ENCODE results near the gene CCDC40.

Gene CCDC40

DNA sequence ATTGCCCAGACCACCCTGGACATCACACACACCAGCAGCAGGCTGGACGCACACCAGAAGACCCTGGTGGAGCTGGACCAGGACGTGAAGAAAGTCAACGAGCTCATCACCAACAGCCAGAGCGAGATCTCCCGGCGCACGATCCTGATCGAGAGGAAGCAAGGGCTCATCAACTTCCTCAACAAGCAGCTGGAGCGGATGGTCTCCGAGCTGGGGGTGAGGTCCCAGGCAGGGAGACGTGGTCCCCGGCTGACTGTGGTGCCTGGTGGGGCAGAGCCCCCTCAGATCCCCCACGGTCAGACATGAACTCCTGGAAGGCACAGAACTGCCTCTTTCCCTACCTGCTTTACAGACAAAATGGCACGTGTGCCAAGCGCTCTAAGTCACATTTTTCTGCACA is 48.3 kb downstream of the CCDC40 start:
- Histone ChIP-seq H3K9ac (no peak overlapping the region), H3K4me2 (no peak overlapping the region), H3K4me3 (IDR thresholded peaks at IDR 0.05; ENCODE audit: insufficient read depth, low read depth, low read length) (no peak overlapping the region), H3K27ac (no peak overlapping the region), H3K36me3 (ENCODE audit: insufficient read depth) (no peaks in the 10 kb centered on the region), H3K79me2 (ENCODE audit: insufficient read depth, low read depth) (no peaks in the 10 kb centered on the region), H4K20me1 (ENCODE audit: insufficient read depth) (no peaks in the 10 kb centered on the region), H3K27me3 (ENCODE audit: insufficient read depth, low read depth) (peaks cover 56% of the 10 kb centered on the region), H3K4me1 (ENCODE audit: low read depth, poor library complexity, severe bottlenecking) (no peaks in the 10 kb centered on the region), H2AFZ (ENCODE audit: low read depth) (no peak overlapping the region)
- TF ChIP-seq, protein P1, sequence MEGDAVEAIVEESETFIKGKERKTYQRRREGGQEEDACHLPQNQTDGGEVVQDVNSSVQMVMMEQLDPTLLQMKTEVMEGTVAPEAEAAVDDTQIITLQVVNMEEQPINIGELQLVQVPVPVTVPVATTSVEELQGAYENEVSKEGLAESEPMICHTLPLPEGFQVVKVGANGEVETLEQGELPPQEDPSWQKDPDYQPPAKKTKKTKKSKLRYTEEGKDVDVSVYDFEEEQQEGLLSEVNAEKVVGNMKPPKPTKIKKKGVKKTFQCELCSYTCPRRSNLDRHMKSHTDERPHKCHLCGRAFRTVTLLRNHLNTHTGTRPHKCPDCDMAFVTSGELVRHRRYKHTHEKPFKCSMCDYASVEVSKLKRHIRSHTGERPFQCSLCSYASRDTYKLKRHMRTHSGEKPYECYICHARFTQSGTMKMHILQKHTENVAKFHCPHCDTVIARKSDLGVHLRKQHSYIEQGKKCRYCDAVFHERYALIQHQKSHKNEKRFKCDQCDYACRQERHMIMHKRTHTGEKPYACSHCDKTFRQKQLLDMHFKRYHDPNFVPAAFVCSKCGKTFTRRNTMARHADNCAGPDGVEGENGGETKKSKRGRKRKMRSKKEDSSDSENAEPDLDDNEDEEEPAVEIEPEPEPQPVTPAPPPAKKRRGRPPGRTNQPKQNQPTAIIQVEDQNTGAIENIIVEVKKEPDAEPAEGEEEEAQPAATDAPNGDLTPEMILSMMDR (conservative IDR thresholded peaks at IDR 0.05; ENCODE audit: low read depth, low read length) = no peak

DNA sequence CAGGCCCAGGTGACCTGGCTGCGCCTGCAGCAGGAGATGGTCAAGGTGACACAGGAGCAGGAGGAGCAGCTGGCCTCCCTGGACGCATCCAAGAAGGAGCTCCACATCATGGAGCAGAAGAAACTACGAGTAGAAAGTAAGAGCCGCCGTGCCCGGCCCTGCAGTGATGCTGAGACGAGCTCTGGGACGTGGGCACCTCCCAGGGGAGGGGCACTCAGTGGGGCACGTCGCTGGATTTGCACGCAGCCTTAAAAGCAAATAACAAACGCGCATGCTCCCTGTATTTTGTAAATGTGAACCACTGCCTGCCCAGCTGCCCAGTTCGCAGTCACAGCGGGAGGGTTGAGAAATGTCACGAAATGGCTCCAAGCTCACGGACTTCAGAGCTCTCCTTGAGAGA is 49.6 kb downstream of the CCDC40 start:
- Histone ChIP-seq H2AFZ (ENCODE audit: low read depth) (no peak overlapping the region), H3K79me2 (ENCODE audit: insufficient read depth, low read depth) (no peaks in the 10 kb centered on the region), H3K4me2 (no peak overlapping the region), H3K36me3 (ENCODE audit: insufficient read depth) (no peaks in the 10 kb centered on the region), H3K9ac (no peak overlapping the region), H3K27me3 (ENCODE audit: insufficient read depth, low read depth) (peaks cover 64% of the 10 kb centered on the region), H4K20me1 (ENCODE audit: insufficient read depth) (no peaks in the 10 kb centered on the region), H3K4me3 (IDR thresholded peaks at IDR 0.05; ENCODE audit: insufficient read depth, low read depth, low read length) (no peak overlapping the region), H3K27ac (no peak overlapping the region), H3K4me1 (ENCODE audit: low read depth, poor library complexity, severe bottlenecking) (no peaks in the 10 kb centered on the region)
- TF ChIP-seq, protein P1 (conservative IDR thresholded peaks at IDR 0.05; ENCODE audit: low read depth, low read length) = no peak

DNA sequence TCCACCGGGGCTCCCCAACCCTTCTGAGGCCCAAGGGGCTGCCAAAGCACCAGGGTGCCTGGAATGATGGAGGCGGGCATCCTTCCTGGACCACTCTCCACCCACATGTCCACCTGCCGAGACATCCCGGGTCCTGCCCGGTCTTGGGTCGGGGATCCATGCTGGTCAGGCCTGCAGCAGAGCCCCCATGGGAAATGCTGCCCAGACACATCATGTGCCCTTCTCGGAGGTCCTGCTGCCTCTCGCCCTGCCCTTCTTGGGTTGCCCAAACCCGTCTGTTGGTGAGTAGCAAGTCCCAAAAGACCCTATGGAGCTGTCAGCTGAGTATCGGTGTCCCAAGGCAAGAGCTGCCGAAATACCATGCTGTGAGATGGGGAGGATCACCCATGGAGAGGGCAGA is 50.2 kb downstream of the CCDC40 start:
- H3K4me2 ChIP-seq = no peak overlapping the region
- H3K27me3 ChIP-seq (ENCODE audit: insufficient read depth, low read depth) = peaks cover 64% of the 10 kb centered on the region
- no peak overlapping the region for H3K9ac ChIP-seq
- H3K27ac ChIP-seq = no peak overlapping the region
- H3K4me1 ChIP-seq (ENCODE audit: low read depth, poor library complexity, severe bottlenecking) = no peaks in the 10 kb centered on the region
- no peaks in the 10 kb centered on the region for H3K36me3 ChIP-seq (ENCODE audit: insufficient read depth)
- TF ChIP-seq, protein P1 (conservative IDR thresholded peaks at IDR 0.05; ENCODE audit: low read depth, low read length) = no peak
- H3K4me3 ChIP-seq (IDR thresholded peaks at IDR 0.05; ENCODE audit: insufficient read depth, low read depth, low read length) = no peak overlapping the region
- no peak overlapping the region for H2AFZ ChIP-seq (ENCODE audit: low read depth)
- no peaks in the 10 kb centered on the region for H3K79me2 ChIP-seq (ENCODE audit: insufficient read depth, low read depth)
- H4K20me1 ChIP-seq (ENCODE audit: insufficient read depth) = no peaks in the 10 kb centered on the region

DNA sequence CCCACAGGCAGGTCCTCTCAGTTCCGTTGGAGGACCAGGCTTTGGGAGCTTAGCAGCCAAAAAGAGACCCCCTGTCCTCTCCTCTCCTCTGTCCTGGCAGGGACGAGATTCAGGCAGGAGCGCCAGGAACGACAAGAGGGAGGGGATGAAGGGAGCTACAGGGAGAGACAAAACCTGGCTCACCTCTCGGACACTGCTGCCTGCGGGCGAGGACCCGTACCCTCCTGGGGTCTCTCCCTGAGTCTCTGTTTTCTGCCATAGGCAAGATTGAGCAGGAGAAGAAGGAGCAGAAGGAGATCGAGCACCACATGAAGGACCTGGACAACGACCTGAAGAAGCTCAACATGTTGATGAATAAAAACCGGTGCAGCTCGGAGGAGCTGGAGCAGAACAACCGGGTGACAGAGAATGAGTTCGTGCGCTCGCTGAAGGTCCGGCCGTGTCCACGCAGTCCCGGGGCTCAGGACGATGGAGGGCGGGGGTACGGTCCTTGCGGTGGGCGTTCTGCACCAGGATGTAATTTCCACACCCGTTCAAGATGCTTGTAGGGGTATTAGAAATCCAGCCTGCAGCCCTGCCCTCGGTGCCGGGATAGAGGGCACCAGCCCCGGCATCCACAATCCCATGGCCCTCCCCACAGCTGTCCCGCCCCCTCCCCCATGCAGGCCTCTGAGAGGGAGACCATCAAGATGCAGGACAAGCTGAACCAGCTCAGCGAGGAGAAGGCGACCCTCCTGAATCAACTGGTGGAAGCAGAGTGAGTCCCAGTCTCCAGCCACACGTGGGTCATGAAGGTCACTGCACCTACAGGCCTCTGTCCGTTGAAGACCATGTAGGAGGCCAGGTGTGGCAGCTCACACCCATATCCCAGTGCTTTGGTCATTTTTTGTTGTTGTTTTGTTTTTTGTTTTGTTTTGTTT is 51.2 kb downstream of the CCDC40 start:
- no peaks in the 10 kb centered on the region for H3K4me1 ChIP-seq (ENCODE audit: low read depth, poor library complexity, severe bottlenecking)
- TF ChIP-seq, protein P1 (conservative IDR thresholded peaks at IDR 0.05; ENCODE audit: low read depth, low read length) = no peak

More for the DNA sequence above, 51.2 kb downstream of the CCDC40 start:
- no peak overlapping the region for H3K4me3 ChIP-seq (IDR thresholded peaks at IDR 0.05; ENCODE audit: insufficient read depth, low read depth, low read length)
- no peak overlapping the region for H3K4me2 ChIP-seq
- no peaks in the 10 kb centered on the region for H3K79me2 ChIP-seq (ENCODE audit: insufficient read depth, low read depth)
- H3K9ac ChIP-seq = no peak overlapping the region
- no peaks in the 10 kb centered on the region for H4K20me1 ChIP-seq (ENCODE audit: insufficient read depth)
- no peak overlapping the region for H3K27ac ChIP-seq
- no peak overlapping the region for H2AFZ ChIP-seq (ENCODE audit: low read depth)
- H3K36me3 ChIP-seq (ENCODE audit: insufficient read depth) = no peaks in the 10 kb centered on the region
- peaks cover 67% of the 10 kb centered on the region for H3K27me3 ChIP-seq (ENCODE audit: insufficient read depth, low read depth)
